MCF 10A (cell line): ENCODE measurements around the gene CLCF1. TPM values are rescaled to one million over a fixed set of nuclear protein-coding genes. Genes with fewer than 3 reads are reported as not detected.

Experiments
- BruUV-seq: library from RNA; stranded (reverse); fragments of 400-500 nt; replicated peaks from 2 replicates; lab custom pipeline; 2021; lab: Mats Ljungman, UMichigan
- CTCF ChIA-PET: fragments of 300-600 bp; sonication (Branson Sonifier 250); formaldehyde crosslinking; extraction: SDS; loops from one replicate; lab custom pipeline; 2021; ENCODE audit warnings: antibody characterized with exemption, inconsistent platforms; lab: Yijun Ruan, JAX
- POLR2A ChIA-PET: fragments of 300-600, 350-650 bp; sonication (Branson Sonifier 250); formaldehyde crosslinking; extraction: SDS; loops from one replicate; lab custom pipeline; 2020; ENCODE audit warnings: antibody characterized with exemption, inconsistent platforms; lab: Yijun Ruan, JAX
- DNase-seq: peaks from one replicate; pipeline ENCODE4 v3.0.0-alpha.2; 2018; ENCODE audit not compliant: unreplicated experiment
- H3K27ac Mint-ChIP-seq: one replicate; pipeline ENCODE4 v1.8.0; 2022; ENCODE audit warnings: mild to moderate bottlenecking, low read depth, mixed read lengths; ENCODE audit not compliant: unreplicated experiment
- H3K27me3 Mint-ChIP-seq: one replicate; pipeline ENCODE4 v1.8.0; 2022; ENCODE audit warnings: mixed read lengths; ENCODE audit not compliant: insufficient read depth, unreplicated experiment
- H3K36me3 Mint-ChIP-seq: one replicate; pipeline ENCODE4 v1.8.0; 2022; ENCODE audit warnings: mild to moderate bottlenecking, moderate library complexity, mixed read lengths; ENCODE audit not compliant: insufficient read depth, unreplicated experiment
- H3K4me1 Mint-ChIP-seq: one replicate; pipeline ENCODE4 v1.8.0; 2022; ENCODE audit warnings: mixed read lengths; ENCODE audit not compliant: insufficient read depth, unreplicated experiment
- H3K4me3 Mint-ChIP-seq: one replicate; pipeline ENCODE4 v1.8.0; 2022; ENCODE audit warnings: mild to moderate bottlenecking, moderate library complexity, mixed read lengths; ENCODE audit not compliant: unreplicated experiment
- H3K9me3 Mint-ChIP-seq: one replicate; pipeline ENCODE4 v1.8.0; 2022; ENCODE audit warnings: mixed read lengths; ENCODE audit not compliant: unreplicated experiment
- intact Hi-C: fragments of 100-400 bp; cut with micrococcal nuclease; formaldehyde crosslinking; loops from 2 replicates; pipeline ENCODE4 v1.14.1; 2022
- total RNA-seq: library from RNA; stranded (reverse); gene quantifications from 2 replicates; pipeline ENCODE4 v1.2.3, GENCODE V29; 2022
- TF ChIP-seq, protein P1 (sequence below): fragments of 200-600 bp; IDR thresholded peaks from one replicate; pipeline ENCODE4 v1.8.0; 2022; ENCODE audit warnings: antibody characterized with exemption, mild to moderate bottlenecking; ENCODE audit not compliant: unreplicated experiment

CLCF1 gene
- total RNA-seq, 1 experiment from 2014 or later, result 5.8 TPM

GRCh38 chr11:67352546-67353316 lies 20.7 kb downstream of the CLCF1 start:
- no peaks in the 10 kb centered on the region for H3K27me3 Mint-ChIP-seq
- CTCF ChIA-PET, result interaction anchor here (0.7 to 18.6 kb wide), 9 partner anchors 10 to 659 kb away, joined by 3 to 659 read pairs (median 4); partner anchors contain the start of gene CLCF1
- POLR2A ChIA-PET, result interaction anchor here (0.6 to 9.3 kb wide), 20 partner anchors 8 to 299 kb away, joined by 3 to 144 read pairs (median 10); partner anchors contain the start of genes ANKRD13D, CLCF1, PPP1CA and RAD9A
- H3K4me1 Mint-ChIP-seq, result peaks cover 58% of the 10 kb centered on the region
- no peaks in the 10 kb centered on the region for H3K9me3 Mint-ChIP-seq
- intact Hi-C loops, result loop anchor here (1.0 kb wide), 1 partner anchor 154 kb away; no protein-coding TSS in a partner anchor
- peak overlapping the region; percentile 91 for H3K27ac Mint-ChIP-seq
- TF ChIP-seq, protein P1, sequence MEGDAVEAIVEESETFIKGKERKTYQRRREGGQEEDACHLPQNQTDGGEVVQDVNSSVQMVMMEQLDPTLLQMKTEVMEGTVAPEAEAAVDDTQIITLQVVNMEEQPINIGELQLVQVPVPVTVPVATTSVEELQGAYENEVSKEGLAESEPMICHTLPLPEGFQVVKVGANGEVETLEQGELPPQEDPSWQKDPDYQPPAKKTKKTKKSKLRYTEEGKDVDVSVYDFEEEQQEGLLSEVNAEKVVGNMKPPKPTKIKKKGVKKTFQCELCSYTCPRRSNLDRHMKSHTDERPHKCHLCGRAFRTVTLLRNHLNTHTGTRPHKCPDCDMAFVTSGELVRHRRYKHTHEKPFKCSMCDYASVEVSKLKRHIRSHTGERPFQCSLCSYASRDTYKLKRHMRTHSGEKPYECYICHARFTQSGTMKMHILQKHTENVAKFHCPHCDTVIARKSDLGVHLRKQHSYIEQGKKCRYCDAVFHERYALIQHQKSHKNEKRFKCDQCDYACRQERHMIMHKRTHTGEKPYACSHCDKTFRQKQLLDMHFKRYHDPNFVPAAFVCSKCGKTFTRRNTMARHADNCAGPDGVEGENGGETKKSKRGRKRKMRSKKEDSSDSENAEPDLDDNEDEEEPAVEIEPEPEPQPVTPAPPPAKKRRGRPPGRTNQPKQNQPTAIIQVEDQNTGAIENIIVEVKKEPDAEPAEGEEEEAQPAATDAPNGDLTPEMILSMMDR, result no peak
- TSS peak; percentile 71 for BruUV-seq
- no peak for DNase-seq
- peak overlapping the region; percentile 85 for H3K4me3 Mint-ChIP-seq
- peaks cover 12% of the 10 kb centered on the region for H3K36me3 Mint-ChIP-seq

DNA sequence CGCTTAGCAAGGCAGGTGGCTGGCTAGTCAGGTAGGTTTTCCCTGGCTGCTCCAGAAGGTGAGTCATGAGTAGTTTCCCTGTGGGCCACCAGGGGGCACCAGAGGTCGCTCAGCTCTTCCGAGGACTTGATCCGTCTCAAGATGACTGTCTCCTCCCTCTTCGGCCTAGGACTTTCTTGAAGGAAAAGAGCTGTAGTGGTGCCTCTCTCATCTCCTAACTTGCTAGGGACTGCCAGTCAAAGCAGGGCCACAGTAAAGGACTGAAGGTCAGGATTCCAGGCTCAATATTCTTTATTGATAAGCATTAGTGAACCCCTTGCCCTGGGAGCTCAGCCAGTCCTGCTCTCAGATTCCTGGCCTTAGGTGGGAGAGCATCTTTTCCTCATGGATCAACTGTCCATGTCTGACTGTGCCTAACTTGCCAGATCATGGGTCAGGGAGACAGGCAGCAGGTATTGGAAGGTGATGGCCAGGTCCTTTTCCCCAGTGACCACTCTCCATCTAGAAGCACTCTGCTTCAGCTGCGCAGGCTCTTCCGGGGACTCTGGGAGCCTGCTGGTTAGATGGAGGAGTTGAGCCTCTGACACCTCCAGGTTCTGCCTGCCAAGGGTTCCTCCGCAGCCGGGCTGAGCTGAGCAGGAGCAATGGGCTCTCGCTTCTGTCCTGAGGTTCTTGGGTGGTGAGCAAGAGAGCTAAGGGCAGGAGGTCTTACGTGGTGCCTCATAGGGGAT lies 22.0 kb downstream of the CLCF1 start:
- TF ChIP-seq, protein P1, result peak; percentile 90
- Mint-ChIP-seq H3K36me3 (peaks cover 12% of the 10 kb centered on the region), H3K27me3 (no peaks in the 10 kb centered on the region), H3K4me3 (peak overlapping the region; percentile 85), H3K9me3 (no peaks in the 10 kb centered on the region), H3K27ac (peak overlapping the region; percentile 23), H3K4me1 (peaks cover 49% of the 10 kb centered on the region)
- CTCF ChIA-PET, result interaction anchor here (0.6 to 18.6 kb wide), 27 partner anchors 11 to 657 kb away, joined by 3 to 659 read pairs (median 4); partner anchors contain the start of genes AIP, CLCF1 and RAD9A
- intact Hi-C loops, result no loop called here
- BruUV-seq, result no TSS peak
- DNase-seq, result peak; percentile 80
- POLR2A ChIA-PET, result interaction anchor here (0.6 to 9.3 kb wide), 14 partner anchors 9 to 583 kb away, joined by 3 to 144 read pairs (median 3); partner anchors contain the start of genes ANKRD13D, CLCF1, PPP1CA and RAD9A

- no TSS peak for BruUV-seq
- Mint-ChIP-seq H3K4me3 (no peak overlapping the region), H3K4me1 (peaks cover 49% of the 10 kb centered on the region), H3K27ac (peak overlapping the region; percentile 84), H3K27me3 (no peaks in the 10 kb centered on the region), H3K36me3 (peaks cover 12% of the 10 kb centered on the region), H3K9me3 (no peaks in the 10 kb centered on the region)
- DNase-seq, result no peak
- intact Hi-C loops, result loop anchor here (5.0 kb wide), 1 partner anchor 32 kb away; no protein-coding TSS in a partner anchor
- ChIA-PET POLR2A (interaction anchor here (1.3 to 2.3 kb wide), 2 partner anchors 29 to 42 kb away, joined by 4 to 14 read pairs; partner anchors contain the start of gene RAD9A), CTCF (interaction anchor here (0.6 to 18.6 kb wide), 8 partner anchors 13 to 1219 kb away, joined by 3 to 659 read pairs (median 4); partner anchors contain the start of gene CLCF1)
- TF ChIP-seq, protein P1, result no peak
These were observed 23.4 kb downstream of the CLCF1 start for GRCh38 chr11:67349928-67350465.
